SK-N-SH (cell line): Measurements from ENCODE around the gene ADCY10.

Source experiments
- CTCF ChIP-seq: fragments of 200-600 bp; sonication (generic); IDR thresholded peaks from 2 replicates; pipeline ENCODE4 v1.6.1; 2017; ENCODE audit warnings: antibody characterized with exemption, mild to moderate bottlenecking, moderate library complexity
- GABPA ChIP-seq: IDR thresholded peaks from 2 replicates; pipeline ENCODE4 v1.4.0; 2012; ENCODE audit warnings: low read depth, mild to moderate bottlenecking
- MAX ChIP-seq: IDR thresholded peaks from 2 replicates; pipeline ENCODE4 v1.4.0; 2012; ENCODE audit warnings: low read depth
- NFIC ChIP-seq: IDR thresholded peaks from 2 replicates; pipeline ENCODE4 v1.4.0; 2012; ENCODE audit warnings: borderline replicate concordance
- POLR2AphosphoS5 ChIP-seq: IDR thresholded peaks from 2 replicates; pipeline ENCODE4 v1.6.1; 2012; ENCODE audit warnings: low read depth, low read length
- SIN3A ChIP-seq: IDR thresholded peaks from 2 replicates; pipeline ENCODE4 v1.6.1; 2012; ENCODE audit warnings: low read depth, mild to moderate bottlenecking, low read length, moderate library complexity, borderline replicate concordance
- SMC3 ChIP-seq: IDR thresholded peaks from 2 replicates; pipeline ENCODE4 v1.6.1; 2012; ENCODE audit warnings: low read depth, low read length, improper control_type of control experiment
- TCF12 ChIP-seq: IDR thresholded peaks from 2 replicates; pipeline ENCODE4 v1.4.0; 2012
- TEAD4 ChIP-seq: IDR thresholded peaks from 2 replicates; pipeline ENCODE4 v1.4.0; 2012; ENCODE audit warnings: mild to moderate bottlenecking, borderline replicate concordance; ENCODE audit not compliant: insufficient read depth
- YY1 ChIP-seq: IDR thresholded peaks from 2 replicates; pipeline ENCODE4 v1.4.0; 2012; ENCODE audit warnings: low read depth, mild to moderate bottlenecking

GRCh38 chr1:167880580-167881021 lies 33.3 kb downstream of the ADCY10 start:
- no peak for TF ChIP-seq SIN3A
- no peak for TF ChIP-seq CTCF
- no peak for TF ChIP-seq YY1
- no peak for TF ChIP-seq TCF12
- no peak for TF ChIP-seq MAX
- TF ChIP-seq GABPA = no peak
- no peak for TF ChIP-seq POLR2AphosphoS5
- TF ChIP-seq SMC3 = no peak
- TF ChIP-seq TEAD4 = no peak
- TF ChIP-seq NFIC = no peak
